ENCODE results near the gene EYA2.

GRCh38 chr20:46903937-46904336 is 9.3 kb downstream of the EYA2 start:
- TF ChIP-seq, protein P1, sequence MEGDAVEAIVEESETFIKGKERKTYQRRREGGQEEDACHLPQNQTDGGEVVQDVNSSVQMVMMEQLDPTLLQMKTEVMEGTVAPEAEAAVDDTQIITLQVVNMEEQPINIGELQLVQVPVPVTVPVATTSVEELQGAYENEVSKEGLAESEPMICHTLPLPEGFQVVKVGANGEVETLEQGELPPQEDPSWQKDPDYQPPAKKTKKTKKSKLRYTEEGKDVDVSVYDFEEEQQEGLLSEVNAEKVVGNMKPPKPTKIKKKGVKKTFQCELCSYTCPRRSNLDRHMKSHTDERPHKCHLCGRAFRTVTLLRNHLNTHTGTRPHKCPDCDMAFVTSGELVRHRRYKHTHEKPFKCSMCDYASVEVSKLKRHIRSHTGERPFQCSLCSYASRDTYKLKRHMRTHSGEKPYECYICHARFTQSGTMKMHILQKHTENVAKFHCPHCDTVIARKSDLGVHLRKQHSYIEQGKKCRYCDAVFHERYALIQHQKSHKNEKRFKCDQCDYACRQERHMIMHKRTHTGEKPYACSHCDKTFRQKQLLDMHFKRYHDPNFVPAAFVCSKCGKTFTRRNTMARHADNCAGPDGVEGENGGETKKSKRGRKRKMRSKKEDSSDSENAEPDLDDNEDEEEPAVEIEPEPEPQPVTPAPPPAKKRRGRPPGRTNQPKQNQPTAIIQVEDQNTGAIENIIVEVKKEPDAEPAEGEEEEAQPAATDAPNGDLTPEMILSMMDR (IDR thresholded peaks at IDR 0.05; ENCODE audit: extremely low read depth in 1 of 2, insufficient read depth in 1 of 2, low read depth in 1 of 2, low read length in 2 of 2): no peak
- TF ChIP-seq EZH2 (IDR thresholded peaks at IDR 0.05; ENCODE audit: borderline replicate concordance, low read depth, low read length, severe bottlenecking) (no peak), GATA2 (IDR thresholded peaks at IDR 0.05; ENCODE audit: insufficient read depth, insufficient read length, low read depth, low read length) (no peak), MAX (IDR thresholded peaks at IDR 0.05; ENCODE audit: insufficient read depth, insufficient read length) (no peak), POLR2AphosphoS5 (IDR thresholded peaks at IDR 0.05; ENCODE audit: insufficient read depth, low read depth, low read length) (no peak), POLR2A (IDR thresholded peaks at IDR 0.05; ENCODE audit: low read depth, low read length) (no peak)

All from endothelial cell of umbilical vein (primary cell).